NCI-H774 (cell line): ENCODE results near the gene ASIC4.

Source experiments
- DNase-seq: peaks from one replicate; lab custom pipeline; 2025; lab: John Stamatoyannopoulos, UW

The ASIC4 gene

DNA sequence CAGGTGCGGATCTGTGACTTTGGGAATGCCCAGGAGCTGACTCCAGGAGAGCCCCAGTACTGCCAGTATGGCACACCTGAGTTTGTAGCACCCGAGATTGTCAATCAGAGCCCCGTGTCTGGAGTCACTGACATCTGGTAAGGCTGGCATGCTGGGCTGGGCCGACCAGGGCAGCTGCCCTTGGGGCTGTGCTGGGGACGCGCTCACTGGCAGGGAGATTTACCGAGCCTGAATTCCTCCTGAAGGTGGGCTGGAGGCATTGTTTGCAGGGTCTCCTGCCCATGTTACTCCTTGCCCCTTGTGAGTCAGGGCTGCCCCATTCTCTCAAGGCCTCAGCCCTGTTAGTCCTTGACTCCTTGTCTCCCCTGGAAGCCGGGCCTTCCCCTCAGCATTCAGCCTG, 34.3 kb upstream of the ASIC4 start:
- DNase-seq, result no peak

DNA sequence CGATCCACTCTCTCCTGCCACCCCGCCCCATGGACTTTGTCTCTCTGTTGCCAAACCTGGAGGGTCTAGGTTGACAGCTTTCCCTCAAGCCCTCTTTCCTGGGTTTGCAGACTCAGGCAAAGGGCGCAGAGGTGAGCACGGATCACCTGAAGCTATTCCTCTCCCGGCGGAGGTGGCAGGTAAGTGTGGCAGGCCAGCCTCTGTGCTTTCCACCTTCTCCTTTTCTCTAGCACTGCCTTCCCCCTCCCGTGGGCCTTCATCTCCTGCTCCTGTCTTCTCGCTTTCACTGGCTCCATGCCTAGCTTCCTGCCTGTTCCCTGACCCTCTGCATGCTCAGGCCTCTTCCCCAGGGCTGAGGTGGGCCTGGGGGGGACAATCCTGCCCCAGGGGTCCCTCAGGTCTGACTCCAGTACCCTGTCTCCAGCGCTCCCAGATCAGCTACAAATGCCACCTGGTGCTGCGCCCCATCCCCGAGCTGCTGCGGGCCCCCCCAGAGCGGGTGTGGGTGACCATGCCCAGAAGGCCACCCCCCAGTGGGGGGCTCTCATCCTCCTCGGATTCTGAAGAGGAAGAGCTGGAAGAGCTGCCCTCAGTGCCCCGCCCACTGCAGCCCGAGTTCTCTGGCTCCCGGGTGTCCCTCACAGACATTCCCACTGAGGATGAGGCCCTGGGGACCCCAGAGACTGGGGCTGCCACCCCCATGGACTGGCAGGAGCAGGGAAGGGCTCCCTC, 31.4 kb upstream of the ASIC4 start:
- DNase-seq, result no peak

GRCh38 chr2:219483451-219484342, 30.6 kb upstream of the ASIC4 start:
- no peak for DNase-seq

GRCh38 chr2:219484343-219485200, 29.7 kb upstream of the ASIC4 start:
- DNase-seq, result no peak

DNA sequence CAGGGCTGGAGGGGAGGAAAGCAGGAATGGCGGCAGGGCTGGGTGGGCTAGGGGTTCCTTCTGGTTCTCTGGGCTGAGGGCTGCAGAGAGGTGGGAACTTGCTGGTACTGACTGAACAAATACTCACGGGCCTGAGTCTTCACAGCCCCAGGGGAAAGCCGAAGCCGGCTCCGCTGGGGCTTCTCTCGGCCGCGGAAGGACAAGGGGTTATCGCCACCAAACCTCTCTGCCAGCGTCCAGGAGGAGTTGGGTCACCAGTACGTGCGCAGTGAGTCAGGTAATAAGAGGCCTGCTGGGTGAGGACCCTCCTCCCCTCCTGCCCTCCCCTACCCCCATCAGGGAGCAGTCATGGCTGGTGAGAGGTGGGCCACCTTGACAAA, 29.1 kb upstream of the ASIC4 start:
- DNase-seq, result no peak

- DNase-seq, result no peak
Measured at GRCh38 chr2:219486380-219486959, 27.8 kb upstream of the ASIC4 start.

DNA sequence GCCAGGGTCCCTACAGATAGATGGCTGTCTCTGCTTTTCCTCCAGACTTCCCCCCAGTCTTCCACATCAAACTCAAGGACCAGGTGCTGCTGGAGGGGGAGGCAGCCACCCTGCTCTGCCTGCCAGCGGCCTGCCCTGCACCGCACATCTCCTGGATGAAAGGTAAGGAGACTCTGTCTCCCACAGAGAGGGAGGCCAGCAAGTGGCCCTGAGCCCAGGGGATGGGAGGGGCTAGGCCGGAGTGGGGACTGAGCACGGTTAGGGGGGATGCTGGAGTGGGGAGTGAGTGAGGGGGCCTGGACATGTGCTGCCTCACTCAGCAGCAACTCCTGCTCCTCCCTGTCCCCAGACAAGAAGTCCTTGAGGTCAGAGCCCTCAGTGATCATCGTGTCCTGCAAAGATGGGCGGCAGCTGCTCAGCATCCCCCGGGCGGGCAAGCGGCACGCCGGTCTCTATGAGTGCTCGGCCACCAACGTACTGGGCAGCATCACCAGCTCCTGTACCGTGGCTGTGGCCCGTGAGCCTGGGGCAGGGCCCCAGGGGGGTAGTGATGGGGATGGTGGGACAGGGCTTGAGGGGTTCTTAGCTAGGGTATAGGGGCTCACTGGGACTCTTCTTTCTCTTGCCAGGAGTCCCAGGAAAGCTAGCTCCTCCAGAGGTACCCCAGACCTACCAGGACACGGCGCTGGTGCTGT, 26.0 kb upstream of the ASIC4 start:
- DNase-seq, result no peak

DNA sequence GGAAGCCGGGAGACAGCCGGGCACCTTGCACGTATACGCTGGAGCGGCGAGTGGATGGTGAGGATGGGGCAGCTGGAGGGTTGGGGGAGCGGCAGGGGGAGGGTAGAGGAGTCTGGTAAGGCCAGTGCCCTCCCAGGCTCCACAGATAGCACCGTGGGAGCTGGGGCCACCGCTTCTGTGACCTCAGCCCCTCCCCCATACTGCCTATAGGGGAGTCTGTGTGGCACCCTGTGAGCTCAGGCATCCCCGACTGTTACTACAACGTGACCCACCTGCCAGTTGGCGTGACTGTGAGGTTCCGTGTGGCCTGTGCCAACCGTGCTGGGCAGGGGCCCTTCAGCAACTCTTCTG, 25.5 kb upstream of the ASIC4 start:
- no peak for DNase-seq

- no peak for DNase-seq
Measured at GRCh38 chr2:219489315-219489714, 25.0 kb upstream of the ASIC4 start.

GRCh38 chr2:219490186-219490585, 24.1 kb upstream of the ASIC4 start:
- no peak for DNase-seq

GRCh38 chr2:219490600-219491130, 23.6 kb upstream of the ASIC4 start:
- no peak for DNase-seq

DNA sequence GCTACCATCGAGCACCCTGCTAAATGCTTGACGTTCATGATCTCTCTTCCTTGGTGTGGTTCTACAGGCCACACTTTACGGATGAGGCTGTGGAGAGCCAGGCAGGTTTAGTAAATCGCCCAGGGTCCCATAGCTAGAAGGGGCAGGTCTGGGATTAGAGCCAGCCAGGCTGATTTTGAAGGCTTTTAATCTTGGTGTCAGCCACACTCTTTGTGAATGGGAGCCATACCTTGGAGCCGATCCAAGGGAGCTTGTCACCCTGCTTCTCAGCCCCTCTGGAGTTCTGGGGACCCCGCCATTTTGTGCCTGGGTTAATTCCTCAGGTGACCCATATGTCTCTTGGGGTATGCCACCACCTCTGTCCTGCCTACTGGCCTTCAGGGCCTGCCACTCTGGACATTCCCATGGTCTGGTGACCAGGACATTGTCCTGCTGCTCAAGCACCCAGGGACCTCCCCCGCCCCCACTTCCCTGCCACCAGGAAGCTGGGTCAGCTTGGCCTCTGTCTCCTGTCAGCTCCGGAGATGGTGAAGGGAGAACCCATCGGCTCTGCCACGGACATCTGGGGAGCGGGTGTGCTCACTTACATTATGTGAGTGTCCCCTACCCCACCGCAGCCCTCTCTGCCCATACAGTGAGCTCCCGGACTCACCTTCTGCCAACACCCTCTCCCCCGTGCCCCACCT, 22.9 kb upstream of the ASIC4 start:
- DNase-seq, result no peak

DNA sequence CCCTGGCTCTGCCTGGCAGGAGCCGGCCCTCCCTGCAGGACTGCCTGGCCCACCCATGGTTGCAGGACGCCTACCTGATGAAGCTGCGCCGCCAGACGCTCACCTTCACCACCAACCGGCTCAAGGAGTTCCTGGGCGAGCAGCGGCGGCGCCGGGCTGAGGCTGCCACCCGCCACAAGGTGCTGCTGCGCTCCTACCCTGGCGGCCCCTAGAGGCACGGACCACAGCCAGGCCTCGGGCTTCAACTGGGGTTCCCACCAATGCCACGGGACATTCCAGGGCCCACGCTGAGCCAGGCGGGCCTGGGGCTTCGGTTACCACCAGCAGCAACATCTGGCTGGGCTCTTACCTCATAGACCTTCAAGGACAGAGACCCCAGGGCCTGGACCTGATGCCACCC, 21.7 kb upstream of the ASIC4 start:
- DNase-seq, result no peak

DNA sequence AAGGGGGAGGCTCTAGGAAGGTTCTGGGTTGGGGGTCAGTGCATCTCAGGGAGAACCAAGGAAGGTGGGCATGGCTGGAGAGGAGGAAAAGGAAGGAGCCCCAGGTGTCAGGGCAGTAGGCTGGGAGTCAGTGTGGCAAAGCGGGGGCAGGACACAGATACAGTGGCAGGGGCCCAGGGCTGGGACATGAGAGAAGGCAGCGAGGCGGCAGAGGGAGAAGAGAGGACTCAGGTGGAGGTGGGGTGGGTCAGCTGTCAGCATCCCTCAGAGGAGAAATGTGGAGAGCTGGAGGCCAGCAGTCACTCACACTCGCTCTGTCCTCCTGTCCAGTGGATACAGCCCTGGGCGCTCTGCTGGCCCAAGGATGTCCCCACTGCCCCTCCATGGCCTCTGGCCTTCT, 21.2 kb upstream of the ASIC4 start:
- no peak for DNase-seq

DNA sequence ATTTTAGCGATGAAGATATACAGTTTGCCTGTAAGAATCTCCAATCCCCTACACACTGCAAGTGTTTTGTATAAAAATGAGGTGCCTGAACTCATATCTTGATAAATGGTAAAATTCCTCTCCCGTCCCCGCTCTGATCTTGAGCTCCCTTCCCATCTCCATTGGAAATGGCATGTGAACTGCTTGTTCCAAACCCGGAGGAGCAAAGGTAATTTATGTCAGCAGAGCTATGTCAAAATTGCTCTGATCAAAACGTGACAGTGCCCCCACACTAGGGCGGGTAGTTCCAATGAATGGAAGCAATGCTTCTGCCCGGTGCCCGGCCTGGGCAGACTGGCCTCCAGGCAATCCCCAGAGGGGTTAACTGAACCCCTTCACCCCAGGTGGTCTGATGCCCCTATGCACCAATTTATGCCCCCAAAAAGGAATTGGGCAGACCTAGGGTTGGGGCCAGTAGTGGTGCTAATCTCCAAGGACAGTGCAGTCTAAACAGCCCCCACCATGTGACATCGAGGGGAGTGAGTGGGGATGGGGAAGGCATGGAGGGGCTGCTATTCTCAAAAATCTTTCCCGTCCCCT, 19.2 kb upstream of the ASIC4 start:
- no peak for DNase-seq

DNA sequence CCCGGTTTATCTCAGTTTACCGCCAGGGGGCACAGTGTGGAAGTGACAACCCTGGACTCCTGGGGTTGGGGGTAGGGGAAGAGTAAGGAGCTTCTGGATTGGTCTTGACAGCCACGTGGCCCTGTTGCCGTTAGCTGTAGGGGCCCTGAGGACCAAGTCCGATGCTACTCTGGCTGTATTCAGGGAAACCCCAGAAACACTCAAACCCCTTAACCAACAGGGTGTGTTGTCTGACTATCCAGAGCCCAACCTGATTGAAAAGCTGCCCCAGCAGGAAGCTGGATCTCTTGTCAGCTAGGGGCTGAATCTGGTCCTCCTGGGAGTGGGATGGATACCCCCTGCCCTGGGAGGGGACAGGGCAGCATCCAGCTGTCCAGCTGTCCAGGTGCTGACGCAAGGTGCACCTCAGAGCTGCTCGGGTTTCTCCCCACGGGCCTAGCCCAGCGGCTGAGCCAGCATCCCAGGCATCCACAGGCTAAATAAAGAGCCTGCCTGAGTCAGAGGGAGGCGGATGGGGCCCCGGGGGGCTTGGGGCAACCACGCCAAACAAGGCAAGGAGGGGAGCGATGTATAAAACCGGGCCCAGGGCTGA, 18.7 kb upstream of the ASIC4 start:
- DNase-seq, result no peak

GRCh38 chr2:219496247-219496824, 17.9 kb upstream of the ASIC4 start:
- DNase-seq, result no peak

- DNase-seq, result no peak
Measured at GRCh38 chr2:219496825-219497494, 17.3 kb upstream of the ASIC4 start.
